Retinal pigment epithelial cell (primary cell): ENCODE data around the gene CAPN10.

ENCODE experiments used
- DNase-seq: peaks from one replicate; pipeline ENCODE4 v3.0.0-alpha.2; 2010; ENCODE audit warnings: low read depth
- H3K4me3 ChIP-seq: 2 replicates; pipeline ENCODE4 v1.5.1; 2011; ENCODE audit warnings: mild to moderate bottlenecking, low read length, control low read depth, moderate library complexity
- TF ChIP-seq, protein P1 (sequence below): conservative IDR thresholded peaks from 2 replicates; pipeline ENCODE4 v1.5.1; 2011; ENCODE audit warnings: low read depth, low read length, control low read depth, inconsistent platforms

CAPN10 gene

DNA sequence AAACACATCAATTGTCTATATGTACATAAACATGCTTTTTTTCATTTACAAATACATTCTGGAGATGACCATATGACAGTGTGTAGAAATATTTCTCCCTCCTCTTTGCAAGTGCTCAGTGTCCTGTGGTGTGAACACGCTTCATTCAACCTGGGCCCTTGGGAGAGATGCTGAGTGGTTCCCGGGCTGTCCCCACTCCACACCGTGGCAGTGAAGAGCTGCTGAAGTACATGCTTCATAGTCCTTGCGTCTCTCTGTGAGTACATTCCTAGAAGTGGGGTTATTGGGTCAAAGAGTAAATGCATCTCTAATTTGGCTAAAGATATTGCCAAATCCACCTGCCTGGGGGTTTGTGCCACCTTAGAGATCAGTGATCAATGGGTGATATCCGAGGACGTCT, 32.2 kb downstream of the CAPN10 start:
- TF ChIP-seq, protein P1, sequence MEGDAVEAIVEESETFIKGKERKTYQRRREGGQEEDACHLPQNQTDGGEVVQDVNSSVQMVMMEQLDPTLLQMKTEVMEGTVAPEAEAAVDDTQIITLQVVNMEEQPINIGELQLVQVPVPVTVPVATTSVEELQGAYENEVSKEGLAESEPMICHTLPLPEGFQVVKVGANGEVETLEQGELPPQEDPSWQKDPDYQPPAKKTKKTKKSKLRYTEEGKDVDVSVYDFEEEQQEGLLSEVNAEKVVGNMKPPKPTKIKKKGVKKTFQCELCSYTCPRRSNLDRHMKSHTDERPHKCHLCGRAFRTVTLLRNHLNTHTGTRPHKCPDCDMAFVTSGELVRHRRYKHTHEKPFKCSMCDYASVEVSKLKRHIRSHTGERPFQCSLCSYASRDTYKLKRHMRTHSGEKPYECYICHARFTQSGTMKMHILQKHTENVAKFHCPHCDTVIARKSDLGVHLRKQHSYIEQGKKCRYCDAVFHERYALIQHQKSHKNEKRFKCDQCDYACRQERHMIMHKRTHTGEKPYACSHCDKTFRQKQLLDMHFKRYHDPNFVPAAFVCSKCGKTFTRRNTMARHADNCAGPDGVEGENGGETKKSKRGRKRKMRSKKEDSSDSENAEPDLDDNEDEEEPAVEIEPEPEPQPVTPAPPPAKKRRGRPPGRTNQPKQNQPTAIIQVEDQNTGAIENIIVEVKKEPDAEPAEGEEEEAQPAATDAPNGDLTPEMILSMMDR = no peak
- no peak overlapping the region for H3K4me3 ChIP-seq
- DNase-seq = no peak

- no peak overlapping the region for H3K4me3 ChIP-seq
- no peak for DNase-seq
- TF ChIP-seq, protein P1 = no peak
These were observed 33.1 kb downstream of the CAPN10 start for GRCh38 chr2:240619506-240620148.

DNA sequence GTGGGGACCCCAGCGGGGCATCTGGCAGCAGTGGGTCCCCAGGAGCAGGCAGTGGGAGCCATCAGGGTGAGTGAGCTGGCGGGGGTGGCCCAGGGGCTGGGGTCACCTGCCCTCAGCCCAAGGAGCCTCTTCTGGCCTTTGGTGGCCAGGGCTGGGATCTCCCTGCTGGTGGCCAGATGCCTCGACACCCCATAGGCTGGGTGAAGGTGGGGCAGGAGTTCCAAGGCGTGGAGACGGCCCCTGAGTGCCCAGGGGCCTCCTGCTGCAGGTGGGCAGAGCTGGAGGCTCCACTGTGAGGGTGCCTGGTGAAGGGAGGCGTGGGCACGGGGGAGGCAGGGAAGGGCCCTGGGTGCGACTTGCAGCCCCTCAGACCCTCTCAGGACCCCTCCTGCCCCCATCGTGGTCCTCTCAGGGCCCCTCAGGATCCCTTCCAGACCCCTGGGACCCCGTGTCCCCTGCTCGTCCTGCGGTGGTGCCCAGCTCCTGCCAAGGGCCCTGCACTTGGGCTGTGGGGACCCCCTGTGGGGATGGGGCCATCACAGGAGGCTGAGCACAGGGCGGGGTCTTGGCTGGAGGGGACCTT, 33.7 kb downstream of the CAPN10 start:
- TF ChIP-seq, protein P1 = no peak
- no peak for DNase-seq
- no peak overlapping the region for H3K4me3 ChIP-seq

DNA sequence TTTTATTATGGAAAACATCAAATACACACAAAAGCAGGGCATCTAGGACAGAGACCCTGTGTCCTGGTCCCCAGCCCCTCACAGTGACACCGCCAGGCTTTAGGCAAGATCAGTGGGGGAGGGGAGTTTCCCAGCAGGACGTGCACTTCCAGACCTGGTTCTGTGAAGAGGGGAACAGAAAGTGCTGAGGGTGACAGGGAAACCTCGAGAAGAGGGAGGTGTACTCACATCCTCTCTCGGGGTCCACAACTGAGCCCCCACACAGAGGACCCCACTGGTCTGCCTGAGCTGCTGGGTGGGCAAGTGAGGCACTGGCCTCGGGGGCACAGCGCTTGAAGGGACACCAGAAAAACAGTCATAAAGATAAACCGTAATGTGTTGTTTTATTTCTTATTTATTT, 34.3 kb downstream of the CAPN10 start:
- TF ChIP-seq, protein P1 = no peak
- no peak for DNase-seq
- no peak overlapping the region for H3K4me3 ChIP-seq

- no peak for DNase-seq
- TF ChIP-seq, protein P1 = no peak
- H3K4me3 ChIP-seq = no peak overlapping the region
These were observed 35.5 kb downstream of the CAPN10 start for GRCh38 chr2:240622060-240622411.

GRCh38 chr2:240622531-240623235, 36.1 kb downstream of the CAPN10 start:
- H3K4me3 ChIP-seq = no peak overlapping the region
- TF ChIP-seq, protein P1 = no peak
- no peak for DNase-seq
